Frontal cortex (tissue), 4 donors: Measurements from ENCODE around the gene PAGE2B. TPM values are rescaled to one million over a fixed set of nuclear protein-coding genes. Genes with fewer than 3 reads are reported as not detected.
"Not testable (repeated sequence)": the region's sequence is repeated elsewhere in the genome, so short reads cannot be mapped to it uniquely, and the experiment has no call there.

Experiments
- DNase-seq, 2 donors: peaks; one replicate each; pipeline ENCODE4 v3.0.0; 2012; ENCODE audit warnings: low spot score in 2 of 2
- FAIRE-seq: peaks from 2 replicates; lab custom pipeline; 2012; peaks lifted over from hg19 to GRCh38; lab: Jason Lieb, UNC
- total RNA-seq: library from RNA; depleted of rRNA; stranded (reverse); fragments of >200 nt; gene quantifications from one replicate; pipeline ENCODE4 v1.2.3, GENCODE V29; 2014
- donor health status: control.
- donor health status: control.
- donor health status: control.

The PAGE2B gene
- total RNA-seq, 1 donor from 2014 or later: not detected

- DNase-seq (no peak), FAIRE-seq (no peak)
Observed at GRCh38 chrX:55107262-55107661, 32.4 kb downstream of the PAGE2B start.

GRCh38 chrX:55107911-55108310 is 33.1 kb downstream of the PAGE2B start:
- no peak for FAIRE-seq
- DNase-seq: no peak

GRCh38 chrX:55109306-55109705 is 34.5 kb downstream of the PAGE2B start:
- no peak for DNase-seq

GRCh38 chrX:55111578-55112254 is 36.9 kb downstream of the PAGE2B start:
- no peak for FAIRE-seq
- DNase-seq: no peak

More at GRCh38 chrX:55109306-55109705, 34.5 kb downstream of the PAGE2B start:
- FAIRE-seq: no peak

GRCh38 chrX:55116589-55116988 is 41.8 kb downstream of the PAGE2B start:
- not testable (repeated sequence) for FAIRE-seq, DNase-seq

- FAIRE-seq (no peak), DNase-seq (no peak)
Observed at GRCh38 chrX:55118574-55118973, 43.7 kb downstream of the PAGE2B start.

- FAIRE-seq (no peak), DNase-seq (no peak)
Observed at GRCh38 chrX:55119271-55119670, 44.4 kb downstream of the PAGE2B start.

- DNase-seq (no peak), FAIRE-seq (no peak)
Observed at GRCh38 chrX:55119712-55120111, 44.9 kb downstream of the PAGE2B start.

- DNase-seq (no peak), FAIRE-seq (no peak)
Observed at GRCh38 chrX:55120761-55121358, 46.0 kb downstream of the PAGE2B start.

GRCh38 chrX:55123900-55124299 is 49.1 kb downstream of the PAGE2B start:
- FAIRE-seq: no peak
- no peak for DNase-seq

- no peak for DNase-seq
- FAIRE-seq: no peak
Observed at GRCh38 chrX:55127692-55128091, 52.9 kb downstream of the PAGE2B start.

Other genes with a start within 250 kb of the PAGE2B start
- 78.3 TPM for gene TRO, start 154.2 kb upstream of the PAGE2B start, total RNA-seq
- 0.41 TPM for gene PFKFB1, start 80.8 kb upstream of the PAGE2B start, total RNA-seq
- 1.6 TPM for gene APEX2, start 74.7 kb upstream of the PAGE2B start, total RNA-seq
- gene ALAS2, start 44.1 kb upstream of the PAGE2B start, total RNA-seq: 50.1 TPM
- gene PAGE2, start 14.0 kb downstream of the PAGE2B start, total RNA-seq: not detected
- gene PAGE5, start 145.3 kb downstream of the PAGE2B start, total RNA-seq: not detected
- gene PAGE3, start 189.9 kb downstream of the PAGE2B start, total RNA-seq: not detected